Esophagus squamous epithelium (tissue), 4 donors: ENCODE data around the gene HOOK1.

Experiments
- POLR2A ChIP-seq, 4 donors: fragments of 450-650 bp; IDR thresholded peaks; one replicate each; pipeline ENCODE4 v1.6.1; 2017; ENCODE audit warnings: antibody characterized with exemption in 4 of 4, mild to moderate bottlenecking in 4 of 4, moderate library complexity in 3 of 4
- TF ChIP-seq, protein P1 (sequence below), 6 experiments: fragments of 450-650 bp in 4 of 6; fragments of 200-600 bp in 2 of 6; sonication (generic) in 2 of 6; IDR thresholded peaks; one replicate each; pipeline ENCODE4 v1.5.1; 2016 to 2019; ENCODE audit warnings: antibody characterized with exemption in 6 of 6, mild to moderate bottlenecking in 4 of 6, moderate library complexity in 4 of 6

DNA sequence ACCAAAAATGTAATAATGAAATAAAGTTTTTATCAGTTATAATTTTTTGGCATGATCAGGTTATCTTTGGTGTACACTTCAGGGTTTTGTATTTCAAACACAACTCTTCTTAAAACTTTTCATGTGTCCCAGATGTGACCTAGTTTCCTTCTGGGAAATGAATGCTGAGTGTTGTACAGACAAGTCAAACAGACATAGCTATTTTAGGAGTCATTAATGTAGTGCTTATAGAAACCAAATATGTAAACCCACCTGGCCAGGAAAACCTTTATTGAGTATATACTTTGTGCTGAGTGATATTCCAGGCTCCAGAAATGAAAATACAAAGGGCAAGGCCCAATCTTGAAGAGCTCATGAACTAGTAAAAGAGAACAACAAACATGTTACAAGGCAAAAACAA lies 25.9 kb upstream of the HOOK1 start:
- TF ChIP-seq, protein P1, sequence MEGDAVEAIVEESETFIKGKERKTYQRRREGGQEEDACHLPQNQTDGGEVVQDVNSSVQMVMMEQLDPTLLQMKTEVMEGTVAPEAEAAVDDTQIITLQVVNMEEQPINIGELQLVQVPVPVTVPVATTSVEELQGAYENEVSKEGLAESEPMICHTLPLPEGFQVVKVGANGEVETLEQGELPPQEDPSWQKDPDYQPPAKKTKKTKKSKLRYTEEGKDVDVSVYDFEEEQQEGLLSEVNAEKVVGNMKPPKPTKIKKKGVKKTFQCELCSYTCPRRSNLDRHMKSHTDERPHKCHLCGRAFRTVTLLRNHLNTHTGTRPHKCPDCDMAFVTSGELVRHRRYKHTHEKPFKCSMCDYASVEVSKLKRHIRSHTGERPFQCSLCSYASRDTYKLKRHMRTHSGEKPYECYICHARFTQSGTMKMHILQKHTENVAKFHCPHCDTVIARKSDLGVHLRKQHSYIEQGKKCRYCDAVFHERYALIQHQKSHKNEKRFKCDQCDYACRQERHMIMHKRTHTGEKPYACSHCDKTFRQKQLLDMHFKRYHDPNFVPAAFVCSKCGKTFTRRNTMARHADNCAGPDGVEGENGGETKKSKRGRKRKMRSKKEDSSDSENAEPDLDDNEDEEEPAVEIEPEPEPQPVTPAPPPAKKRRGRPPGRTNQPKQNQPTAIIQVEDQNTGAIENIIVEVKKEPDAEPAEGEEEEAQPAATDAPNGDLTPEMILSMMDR (IDR thresholded peaks at IDR 0.05), result no peak
- no peak for TF ChIP-seq POLR2A (IDR thresholded peaks at IDR 0.05)
